HEK293 (cell line): ENCODE measurements around the gene OR4N2.
"Not testable (repeated sequence)": the region's sequence is repeated elsewhere in the genome, so short reads cannot be mapped to it uniquely, and the experiment has no call there.

Experiments
- BCL6B ChIP-seq: fragments of 450-650 bp; formaldehyde crosslinking; IDR thresholded peaks from 2 replicates; pipeline ENCODE4 v1.5.1; 2017; ENCODE audit warnings: missing biosample characterization, missing genetic modification characterization
- CTCF ChIP-seq: fragments of 450-650 bp; formaldehyde crosslinking; IDR thresholded peaks from 2 replicates; pipeline ENCODE4 v1.5.1; 2016; ENCODE audit warnings: missing biosample characterization, missing genetic modification characterization
- KLF1 ChIP-seq: fragments of 450-650 bp; formaldehyde crosslinking; IDR thresholded peaks from 2 replicates; pipeline ENCODE4 v1.5.1; 2016; ENCODE audit warnings: missing biosample characterization, missing genetic modification characterization
- ZBTB1 ChIP-seq: fragments of 450-650 bp; formaldehyde crosslinking; IDR thresholded peaks from 2 replicates; pipeline ENCODE4 v1.5.1; 2016; ENCODE audit warnings: missing biosample characterization, missing genetic modification characterization
- ZBTB20 ChIP-seq: fragments of 450-650 bp; formaldehyde crosslinking; IDR thresholded peaks from 2 replicates; pipeline ENCODE4 v1.5.1; 2016; ENCODE audit warnings: missing biosample characterization, missing genetic modification characterization
- ZNF146 ChIP-seq: fragments of 450-650 bp; formaldehyde crosslinking; IDR thresholded peaks from 2 replicates; pipeline ENCODE4 v1.5.1; 2016; ENCODE audit warnings: missing biosample characterization, missing genetic modification characterization
- ZNF274 ChIP-seq, 2 experiments: fragments of 200-500 bp in 1 of 2; fragments of 450-650 bp in 1 of 2; sonication (Bioruptor generic) in 1 of 2; formaldehyde crosslinking in 1 of 2; IDR thresholded peaks; 2 replicates each; pipeline versions ENCODE4 v1.5.1 to v1.6.1; 2014 to 2016; ENCODE audit warnings: borderline replicate concordance in 1 of 2, inconsistent platforms in 1 of 2, low read length in 1 of 2, missing biosample characterization in 1 of 2, missing genetic modification characterization in 1 of 2
- ZNF391 ChIP-seq: fragments of 450-650 bp; formaldehyde crosslinking; IDR thresholded peaks from 2 replicates; pipeline ENCODE4 v1.5.1; 2016; ENCODE audit warnings: low read depth, missing biosample characterization, missing genetic modification characterization, borderline replicate concordance
- ZNF837 ChIP-seq: fragments of 450-650 bp; formaldehyde crosslinking; IDR thresholded peaks from 2 replicates; pipeline ENCODE4 v1.5.1; 2016; ENCODE audit warnings: missing biosample characterization, missing genetic modification characterization
- ZSCAN5A ChIP-seq: fragments of 450-650 bp; formaldehyde crosslinking; IDR thresholded peaks from 2 replicates; pipeline ENCODE4 v1.5.1; 2016; ENCODE audit warnings: missing biosample characterization, missing genetic modification characterization

GRCh38 chr14:19813171-19813920 lies 9.8 kb downstream of the OR4N2 start:
- TF ChIP-seq ZBTB20; ZBTB1 (tag by site-specific recombination); ZNF146 (tag by site-specific recombination); KLF1 (tag by site-specific recombination); CTCF (tag by site-specific recombination); ZNF837; ZNF391 (tag by site-specific recombination); ZNF274 (IDR thresholded peaks at IDR 0.05; ENCODE audit: low read length); ZNF274 (tag by site-specific recombination; IDR thresholded peaks at IDR 0.05; ENCODE audit: borderline replicate concordance); ZSCAN5A; BCL6B (tag by site-specific recombination): not testable (repeated sequence)
